SKM-1 (cell line): ENCODE measurements around the gene PDCD7.
"Not testable (repeated sequence)": the region's sequence is repeated elsewhere in the genome, so short reads cannot be mapped to it uniquely, and the experiment has no call there.

Experiments used
- DNase-seq: peaks from one replicate; lab custom pipeline; 2025; ENCODE audit not compliant: unreplicated experiment; lab: John Stamatoyannopoulos, UW

Gene PDCD7

GRCh38 chr15:65075607-65076395 lies 57.8 kb downstream of the PDCD7 start:
- not testable (repeated sequence) for DNase-seq

- not testable (repeated sequence) for DNase-seq
Measured at GRCh38 chr15:65074946-65075345, 58.7 kb downstream of the PDCD7 start.

- DNase-seq: no peak
Measured at GRCh38 chr15:65072617-65073016, 61.0 kb downstream of the PDCD7 start.

GRCh38 chr15:65072027-65072426 lies 61.6 kb downstream of the PDCD7 start:
- no peak for DNase-seq

GRCh38 chr15:65071381-65071811 lies 62.2 kb downstream of the PDCD7 start:
- no peak for DNase-seq

- no peak for DNase-seq
Measured at GRCh38 chr15:65069779-65070546, 63.6 kb downstream of the PDCD7 start.

- DNase-seq: no peak
Measured at GRCh38 chr15:65069179-65069578, 64.4 kb downstream of the PDCD7 start.

- DNase-seq: no peak
Measured at GRCh38 chr15:65068403-65068788, 65.2 kb downstream of the PDCD7 start.

GRCh38 chr15:65067645-65068402 lies 65.8 kb downstream of the PDCD7 start, which contains the start of gene RASL12:
RASL12 (minus strand) TSS chr15:65067991; CDS start chr15:65067835, 156 bp downstream.
- no peak for DNase-seq
